NT2/D1 (cell line): ENCODE measurements around the gene TCL1A.

Experiments used
- DNase-seq: peaks from one replicate; pipeline ENCODE4 v3.0.0-alpha.2; 2011; ENCODE audit warnings: low read depth, low spot score
- H3K27me3 ChIP-seq: 2 replicates; pipeline ENCODE4 v1.6.0; 2011; ENCODE audit warnings: mild to moderate bottlenecking; ENCODE audit not compliant: insufficient read length, insufficient read depth
- H3K36me3 ChIP-seq: 2 replicates; pipeline ENCODE4 v1.6.1; 2011; ENCODE audit warnings: mild to moderate bottlenecking, low read length, mixed read lengths; ENCODE audit not compliant: insufficient read depth, insufficient read length
- H3K4me1 ChIP-seq: 2 replicates; pipeline ENCODE4 v1.5.1; 2011; ENCODE audit not compliant: insufficient read depth, insufficient read length
- H3K4me3 ChIP-seq: 2 replicates; pipeline ENCODE4 v1.5.1; 2011; ENCODE audit warnings: low read depth; ENCODE audit not compliant: insufficient read length
- H3K9ac ChIP-seq: 2 replicates; pipeline ENCODE4 v1.6.0; 2011; ENCODE audit warnings: low read depth; ENCODE audit not compliant: insufficient read length
- H3K9me3 ChIP-seq: 2 replicates; pipeline ENCODE4 v1.5.1; 2011; ENCODE audit warnings: mild to moderate bottlenecking, low read length; ENCODE audit not compliant: insufficient read depth
- SUZ12 ChIP-seq: IDR thresholded peaks from 2 replicates; pipeline ENCODE4 v1.6.1; 2011; ENCODE audit not compliant: insufficient read length, insufficient read depth; ENCODE audit errors: extremely low read depth
- YY1 ChIP-seq: IDR thresholded peaks from 2 replicates; pipeline ENCODE4 v1.6.1; 2011; ENCODE audit not compliant: insufficient read length, insufficient read depth
- ZNF274 ChIP-seq: IDR thresholded peaks from 2 replicates; pipeline ENCODE4 v1.6.1; 2011; ENCODE audit warnings: mild to moderate bottlenecking, low read depth, low read length

The TCL1A gene

GRCh38 chr14:95725685-95726336, 11.9 kb upstream of the TCL1A start:
- DNase-seq = no peak
- H3K9ac ChIP-seq = no peak overlapping the region
- TF ChIP-seq ZNF274 (no peak), SUZ12 (no peak), YY1 (no peak)
- no peaks in the 10 kb centered on the region for H3K4me1 ChIP-seq
- H3K9me3 ChIP-seq = peaks cover 18% of the 10 kb centered on the region
- no peaks in the 10 kb centered on the region for H3K36me3 ChIP-seq
- H3K27me3 ChIP-seq = no peaks in the 10 kb centered on the region
- H3K4me3 ChIP-seq = no peak overlapping the region

GRCh38 chr14:95722525-95723190, 8.7 kb upstream of the TCL1A start:
- no peak overlapping the region for H3K9ac ChIP-seq
- no peak overlapping the region for H3K4me3 ChIP-seq
- H3K36me3 ChIP-seq = no peaks in the 10 kb centered on the region
- no peaks in the 10 kb centered on the region for H3K9me3 ChIP-seq
- H3K27me3 ChIP-seq = no peaks in the 10 kb centered on the region
- H3K4me1 ChIP-seq = no peaks in the 10 kb centered on the region
- DNase-seq = no peak
- TF ChIP-seq YY1 (no peak), SUZ12 (no peak), ZNF274 (no peak)

- Histone ChIP-seq H3K27me3 (no peaks in the 10 kb centered on the region), H3K4me3 (no peak overlapping the region), H3K9me3 (no peaks in the 10 kb centered on the region; the same call in 1 of the 2 replicates), H3K36me3 (no peaks in the 10 kb centered on the region), H3K9ac (no peak overlapping the region), H3K4me1 (no peaks in the 10 kb centered on the region)
- DNase-seq = no peak
- no peak for TF ChIP-seq ZNF274
- no peak for TF ChIP-seq SUZ12
- no peak for TF ChIP-seq YY1
Measured at GRCh38 chr14:95712398-95712797, 1.5 kb downstream of the TCL1A start.

GRCh38 chr14:95711476-95712176, 2.3 kb downstream of the TCL1A start:
- no peak overlapping the region for H3K4me3 ChIP-seq
- TF ChIP-seq SUZ12 (no peak), YY1 (no peak), ZNF274 (no peak)

GRCh38 chr14:95710106-95710505, 3.8 kb downstream of the TCL1A start:
- DNase-seq = no peak
- Histone ChIP-seq H3K4me3 (no peak overlapping the region), H3K4me1 (no peaks in the 10 kb centered on the region), H3K9me3 (no peaks in the 10 kb centered on the region; the same call in 1 of the 2 replicates), H3K9ac (no peak overlapping the region), H3K36me3 (no peaks in the 10 kb centered on the region), H3K27me3 (no peaks in the 10 kb centered on the region)
- TF ChIP-seq YY1 (no peak), ZNF274 (no peak), SUZ12 (no peak)

More at GRCh38 chr14:95711476-95712176, 2.3 kb downstream of the TCL1A start:
- Histone ChIP-seq H3K36me3 (no peaks in the 10 kb centered on the region), H3K9me3 (no peaks in the 10 kb centered on the region; the same call in 1 of the 2 replicates), H3K4me1 (no peaks in the 10 kb centered on the region), H3K27me3 (no peaks in the 10 kb centered on the region), H3K9ac (no peak overlapping the region)
- DNase-seq = no peak

GRCh38 chr14:95707327-95707726, 6.6 kb downstream of the TCL1A start:
- no peaks in the 10 kb centered on the region for H3K4me1 ChIP-seq
- TF ChIP-seq YY1 (no peak), ZNF274 (no peak), SUZ12 (no peak)
- H3K9me3 ChIP-seq = no peaks in the 10 kb centered on the region
- no peak overlapping the region for H3K9ac ChIP-seq
- no peaks in the 10 kb centered on the region for H3K36me3 ChIP-seq
- DNase-seq = no peak
- H3K4me3 ChIP-seq = no peak overlapping the region
- H3K27me3 ChIP-seq = no peaks in the 10 kb centered on the region

GRCh38 chr14:95705518-95705917, 8.4 kb downstream of the TCL1A start:
- Histone ChIP-seq H3K9ac (no peak overlapping the region), H3K27me3 (no peaks in the 10 kb centered on the region), H3K4me3 (no peak overlapping the region), H3K4me1 (peaks cover 2% of the 10 kb centered on the region), H3K36me3 (no peaks in the 10 kb centered on the region), H3K9me3 (no peaks in the 10 kb centered on the region)
- no peak for DNase-seq
- TF ChIP-seq ZNF274 = no peak
- TF ChIP-seq YY1 = no peak
- no peak for TF ChIP-seq SUZ12
